Epithelial cell of proximal tubule (primary cell): ENCODE results near the gene ABHD17A. TPM values are rescaled to one million over a fixed set of nuclear protein-coding genes. Genes with fewer than 3 reads are reported as not detected.

Source experiments
- DNase-seq: peaks from one replicate; pipeline ENCODE4 v3.0.0-alpha.2; 2011; ENCODE audit warnings: low read depth
- H3K4me3 ChIP-seq: 2 replicates; pipeline ENCODE4 v1.5.1; 2011; ENCODE audit warnings: low read depth, mild to moderate bottlenecking, low read length
- CTCF ChIP-seq: conservative IDR thresholded peaks from 2 replicates; pipeline ENCODE4 v1.5.1; 2012; ENCODE audit warnings: low read depth, mild to moderate bottlenecking, low read length
- total RNA-seq: library from RNA; depleted of rRNA; stranded (reverse); fragments of >200 nt; gene quantifications from 2 replicates; pipeline ENCODE4 v1.2.3, GENCODE V29; 2015

Gene ABHD17A
- total RNA-seq, 1 donor from 2014 or later, result 83.4 TPM

GRCh38 chr19:1845125-1845515 is 40.2 kb downstream of the ABHD17A start:
- no peak for TF ChIP-seq CTCF
- no peak overlapping the region for H3K4me3 ChIP-seq
- DNase-seq, result no peak

- no peak for TF ChIP-seq CTCF
- H3K4me3 ChIP-seq, result no peak overlapping the region
- no peak for DNase-seq
Measured at GRCh38 chr19:1844513-1845124, 40.7 kb downstream of the ABHD17A start.

GRCh38 chr19:1843646-1844394 is 41.5 kb downstream of the ABHD17A start:
- DNase-seq, result no peak
- peak; percentile 18 for TF ChIP-seq CTCF
- no peak overlapping the region for H3K4me3 ChIP-seq

DNA sequence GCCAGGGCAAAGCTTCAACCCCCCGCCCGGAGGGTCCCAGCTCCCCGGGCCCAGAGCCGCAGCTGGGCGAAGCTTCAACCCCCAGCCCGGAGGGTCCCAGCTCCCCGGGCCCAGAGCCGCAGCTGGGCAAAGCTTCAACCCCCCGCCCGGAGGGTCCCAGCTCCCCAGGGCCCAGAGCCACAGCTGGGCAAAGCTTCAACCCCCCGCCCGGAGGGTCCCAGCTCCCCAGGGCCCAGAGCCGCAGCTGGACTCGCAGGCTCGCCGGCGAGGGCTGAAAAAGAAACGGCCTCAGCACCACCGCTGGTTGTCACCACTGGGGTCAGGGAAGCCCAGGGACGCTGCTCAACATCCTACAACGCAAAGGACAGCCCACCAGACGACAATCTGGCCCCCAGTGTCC is 42.2 kb downstream of the ABHD17A start:
- H3K4me3 ChIP-seq, result no peak overlapping the region

GRCh38 chr19:1841209-1841924 is 43.9 kb downstream of the ABHD17A start:
- TF ChIP-seq CTCF, result no peak
- no peak for DNase-seq
- H3K4me3 ChIP-seq, result no peak overlapping the region

More for the DNA sequence above, 42.2 kb downstream of the ABHD17A start:
- DNase-seq, result no peak
- TF ChIP-seq CTCF, result no peak

- no peak overlapping the region for H3K4me3 ChIP-seq
- DNase-seq, result no peak
- TF ChIP-seq CTCF, result no peak
Measured at GRCh38 chr19:1840541-1841115, 44.7 kb downstream of the ABHD17A start.
